IPS-18a (cell line): ENCODE data around the gene NKX2-2.

Experiments
- H3K27ac ChIP-seq: one replicate; pipeline ENCODE4 v1.5.1; 2013; ENCODE audit warnings: low read length
- H3K27me3 ChIP-seq: one replicate; pipeline ENCODE4 v1.6.1; 2013; ENCODE audit warnings: mild to moderate bottlenecking, low read length; ENCODE audit not compliant: control insufficient read depth, insufficient read depth
- H3K36me3 ChIP-seq: one replicate; pipeline ENCODE4 v1.6.1; 2013; ENCODE audit warnings: low read depth, low read length; ENCODE audit not compliant: control insufficient read depth
- H3K4me1 ChIP-seq: one replicate; pipeline ENCODE4 v1.6.1; 2013; ENCODE audit warnings: low read depth, low read length; ENCODE audit not compliant: control insufficient read depth
- H3K4me3 ChIP-seq: one replicate; pipeline ENCODE4 v1.5.1; 2013; ENCODE audit warnings: low read length
- H3K9ac ChIP-seq: one replicate; pipeline ENCODE4 v1.6.1; 2013; ENCODE audit warnings: mild to moderate bottlenecking, low read length, moderate library complexity
- H3K9me3 ChIP-seq: one replicate; pipeline ENCODE4 v1.6.1; 2013; ENCODE audit warnings: low read depth, low read length; ENCODE audit not compliant: control insufficient read depth

NKX2-2 gene

GRCh38 chr20:21539512-21539911 is 25.6 kb upstream of the NKX2-2 start:
- Histone ChIP-seq H3K36me3 (no peaks in the 10 kb centered on the region), H3K27ac (no peak overlapping the region), H3K4me1 (no peaks in the 10 kb centered on the region), H3K9me3 (no peaks in the 10 kb centered on the region), H3K27me3 (no peaks in the 10 kb centered on the region), H3K9ac (no peak overlapping the region), H3K4me3 (no peak overlapping the region)

DNA sequence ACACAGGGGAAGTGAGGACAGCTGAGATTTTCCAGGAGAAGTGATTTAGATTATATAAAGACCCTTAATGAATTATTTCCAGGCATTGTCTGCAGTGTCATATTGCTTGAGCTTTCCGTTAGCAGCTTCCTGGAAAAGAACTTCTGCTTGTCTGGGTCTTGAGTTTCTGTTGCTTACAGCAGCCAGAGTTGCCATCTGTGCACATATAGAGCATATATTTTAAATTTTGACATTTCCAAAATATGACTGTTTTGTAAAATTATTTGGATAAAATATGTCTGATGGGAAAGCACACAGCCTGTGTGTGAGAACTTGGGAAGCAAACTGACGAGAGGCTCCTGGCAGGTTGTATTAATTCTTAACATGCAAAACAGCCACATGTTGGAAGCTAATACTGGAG is 21.0 kb upstream of the NKX2-2 start:
- H3K9ac ChIP-seq, result no peak overlapping the region
- no peaks in the 10 kb centered on the region for H3K9me3 ChIP-seq
- H3K27me3 ChIP-seq, result peaks cover 9% of the 10 kb centered on the region
- no peak overlapping the region for H3K4me3 ChIP-seq
- no peaks in the 10 kb centered on the region for H3K4me1 ChIP-seq
- H3K27ac ChIP-seq, result no peak overlapping the region
- H3K36me3 ChIP-seq, result no peaks in the 10 kb centered on the region

DNA sequence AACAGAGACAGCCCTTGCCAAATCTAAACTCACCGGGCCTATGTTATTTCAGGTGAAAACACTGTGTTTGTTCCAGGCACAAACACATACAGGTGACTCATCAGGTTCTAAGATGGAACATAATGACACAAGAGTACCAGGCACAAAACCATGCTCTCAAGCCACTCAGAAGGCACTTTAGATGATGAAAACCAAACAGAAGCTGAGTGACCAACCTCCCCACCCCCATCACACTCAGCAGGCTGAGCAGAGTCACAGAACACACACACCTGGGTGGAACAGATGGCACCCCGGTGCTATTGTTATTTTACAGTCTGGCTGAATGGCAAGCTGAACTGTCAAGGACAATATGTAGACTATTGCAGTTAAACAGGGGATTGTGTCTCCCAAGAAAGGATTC is 20.6 kb upstream of the NKX2-2 start:
- Histone ChIP-seq H3K9ac (no peak overlapping the region), H3K27ac (no peak overlapping the region), H3K27me3 (peaks cover 10% of the 10 kb centered on the region), H3K4me3 (no peak overlapping the region), H3K36me3 (no peaks in the 10 kb centered on the region), H3K4me1 (no peaks in the 10 kb centered on the region), H3K9me3 (no peaks in the 10 kb centered on the region)

- Histone ChIP-seq H3K4me3 (no peak overlapping the region), H3K27me3 (peaks cover 52% of the 10 kb centered on the region), H3K27ac (no peak overlapping the region), H3K4me1 (no peaks in the 10 kb centered on the region), H3K9ac (no peak overlapping the region), H3K9me3 (no peaks in the 10 kb centered on the region), H3K36me3 (no peaks in the 10 kb centered on the region)
Measured at GRCh38 chr20:21529863-21530262, 16.0 kb upstream of the NKX2-2 start.

DNA sequence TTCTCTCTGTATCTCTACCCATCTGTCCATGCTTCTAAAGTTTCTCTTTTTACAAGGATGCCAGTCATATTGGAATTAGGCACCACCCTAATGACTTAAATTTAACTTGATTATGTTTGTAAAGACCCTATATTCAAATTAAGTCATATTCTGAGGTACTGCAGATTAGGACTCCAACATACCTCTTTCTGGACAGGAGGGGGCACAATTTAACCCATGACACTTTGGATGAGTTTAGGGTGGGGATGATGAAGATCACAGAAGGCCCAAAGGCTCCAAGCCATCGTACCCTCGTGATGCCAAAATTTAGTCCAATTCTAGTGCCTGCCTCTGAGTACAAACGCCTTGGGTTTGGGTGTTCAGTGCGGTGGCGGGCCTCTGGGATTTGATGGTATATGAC is 15.0 kb upstream of the NKX2-2 start:
- Histone ChIP-seq H3K36me3 (no peaks in the 10 kb centered on the region), H3K9ac (no peak overlapping the region), H3K9me3 (no peaks in the 10 kb centered on the region), H3K27ac (no peak overlapping the region), H3K4me1 (peaks cover 2% of the 10 kb centered on the region), H3K27me3 (peaks cover 62% of the 10 kb centered on the region), H3K4me3 (no peak overlapping the region)

DNA sequence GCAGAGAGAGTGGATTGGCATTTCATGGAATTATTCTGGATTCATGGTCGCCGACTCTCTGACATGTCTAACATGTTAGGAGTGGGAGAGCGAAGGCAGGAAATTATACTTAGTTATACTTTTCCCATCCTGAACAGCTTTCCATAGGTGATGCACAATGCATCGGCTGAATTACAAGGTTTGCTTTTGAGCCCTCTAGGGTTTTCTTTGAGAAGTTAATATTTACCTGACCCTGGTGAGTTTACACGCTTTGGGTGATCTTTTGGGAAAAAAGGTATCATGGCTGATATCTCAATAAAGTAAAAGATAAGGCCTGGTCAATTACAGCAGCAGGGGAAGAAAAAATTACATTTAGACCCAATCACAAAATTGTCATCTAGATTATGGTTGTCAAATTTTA is 14.0 kb upstream of the NKX2-2 start:
- Histone ChIP-seq H3K27ac (no peak overlapping the region), H3K9ac (no peak overlapping the region), H3K9me3 (no peaks in the 10 kb centered on the region), H3K4me3 (no peak overlapping the region), H3K36me3 (no peaks in the 10 kb centered on the region), H3K4me1 (peaks cover 4% of the 10 kb centered on the region), H3K27me3 (peaks cover 72% of the 10 kb centered on the region)

DNA sequence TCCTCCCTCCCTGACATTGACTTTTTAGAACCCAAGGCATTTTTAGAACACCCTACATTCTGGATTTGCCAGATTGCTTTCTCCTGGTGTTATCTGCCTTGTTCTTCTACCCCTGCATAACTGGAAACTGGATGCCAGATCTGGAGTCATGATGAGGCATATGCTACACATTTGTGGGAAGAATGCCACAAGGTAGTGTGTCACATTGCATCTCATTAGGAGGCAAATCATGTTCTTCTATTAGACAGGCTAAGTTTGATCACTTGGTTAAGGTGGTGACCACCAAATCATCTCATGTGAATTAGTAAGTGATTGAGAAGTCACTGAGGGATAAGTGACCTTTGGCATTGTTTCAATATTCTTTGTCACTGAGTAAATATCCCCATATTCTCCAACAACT is 12.9 kb upstream of the NKX2-2 start:
- H3K4me1 ChIP-seq, result peaks cover 4% of the 10 kb centered on the region
- H3K27ac ChIP-seq, result no peak overlapping the region
- no peak overlapping the region for H3K4me3 ChIP-seq
- no peaks in the 10 kb centered on the region for H3K36me3 ChIP-seq
- no peaks in the 10 kb centered on the region for H3K9me3 ChIP-seq
- peaks cover 83% of the 10 kb centered on the region for H3K27me3 ChIP-seq
- no peak overlapping the region for H3K9ac ChIP-seq

- Histone ChIP-seq H3K4me1 (peaks cover 16% of the 10 kb centered on the region), H3K27ac (no peak overlapping the region), H3K27me3 (peaks cover 99% of the 10 kb centered on the region), H3K9me3 (no peaks in the 10 kb centered on the region), H3K36me3 (no peaks in the 10 kb centered on the region), H3K4me3 (no peak overlapping the region), H3K9ac (no peak overlapping the region)
Measured at GRCh38 chr20:21523895-21524294, 10.0 kb upstream of the NKX2-2 start.

- H3K27me3 ChIP-seq, result peaks cover 100% of the 10 kb centered on the region
- no peak overlapping the region for H3K9ac ChIP-seq
- H3K36me3 ChIP-seq, result no peaks in the 10 kb centered on the region
- peak overlapping the region; percentile 42 for H3K4me3 ChIP-seq
- H3K9me3 ChIP-seq, result no peaks in the 10 kb centered on the region
- peaks cover 16% of the 10 kb centered on the region for H3K4me1 ChIP-seq
- H3K27ac ChIP-seq, result no peak overlapping the region
Measured at GRCh38 chr20:21523281-21523868, 9.5 kb upstream of the NKX2-2 start.

DNA sequence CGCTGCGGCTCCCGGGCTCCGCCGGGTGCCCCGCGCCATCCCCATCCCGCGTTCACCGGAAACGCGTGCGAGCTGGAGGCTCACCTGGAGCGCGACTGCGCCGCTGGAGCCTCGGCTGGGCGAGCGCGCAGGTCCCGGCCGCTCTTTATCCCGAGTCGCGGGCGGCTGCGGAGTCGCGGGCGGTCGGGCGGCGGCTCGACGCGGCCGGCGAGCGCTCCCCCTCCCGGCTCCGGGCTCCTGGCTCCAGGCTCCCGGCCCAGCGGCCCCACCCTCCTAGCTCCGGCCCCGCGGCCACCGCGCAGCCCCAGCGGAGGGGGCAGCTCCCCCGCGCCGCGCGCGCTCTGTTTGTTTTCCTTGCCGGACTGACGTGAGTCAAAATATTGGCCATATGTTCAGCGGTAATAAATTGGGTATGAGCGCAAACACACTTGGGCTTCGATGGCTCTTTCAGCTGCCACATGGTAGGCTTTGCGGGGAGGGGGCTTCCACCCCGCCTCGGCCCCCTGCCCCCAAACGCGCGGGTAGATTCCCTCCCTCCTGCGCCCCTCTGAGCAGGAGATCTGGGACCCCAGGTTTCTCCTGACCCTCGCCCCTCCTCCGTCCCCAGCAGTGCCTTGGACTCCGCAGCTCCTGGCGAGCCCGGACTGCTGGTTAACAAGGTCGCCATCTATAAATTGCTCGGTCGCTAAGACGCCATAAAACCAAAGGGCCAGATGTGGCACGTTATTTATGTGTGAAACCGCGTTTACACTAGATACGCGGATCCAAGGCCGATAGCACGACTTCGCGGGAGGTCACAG is 8.8 kb upstream of the NKX2-2 start:
- Histone ChIP-seq H3K36me3 (no peaks in the 10 kb centered on the region), H3K4me1 (peaks cover 22% of the 10 kb centered on the region), H3K9me3 (no peaks in the 10 kb centered on the region), H3K4me3 (peak overlapping the region; percentile 42), H3K27me3 (peaks cover 100% of the 10 kb centered on the region), H3K9ac (no peak overlapping the region), H3K27ac (no peak overlapping the region)

- peak overlapping the region; percentile 39 for H3K4me3 ChIP-seq
- no peaks in the 10 kb centered on the region for H3K9me3 ChIP-seq
- peaks cover 100% of the 10 kb centered on the region for H3K27me3 ChIP-seq
- no peaks in the 10 kb centered on the region for H3K36me3 ChIP-seq
- no peak overlapping the region for H3K9ac ChIP-seq
- H3K27ac ChIP-seq, result no peak overlapping the region
- peaks cover 28% of the 10 kb centered on the region for H3K4me1 ChIP-seq
Measured at GRCh38 chr20:21521596-21522480, 8.0 kb upstream of the NKX2-2 start.
